Cardiac fibroblast (primary cell): Measurements from ENCODE around the gene PHACTR4.
"Not testable (repeated sequence)": the region's sequence is repeated elsewhere in the genome, so short reads cannot be mapped to it uniquely, and the experiment has no call there.

Source experiments
- DNase-seq, 2 donors: peaks; one replicate each; pipeline versions ENCODE4 v3.0.0 to v3.0.0-alpha.2; 2010; ENCODE audit warnings: low read depth in 2 of 2
- H3K4me3 ChIP-seq, 2 donors: replicated peaks in 1 of 2; 1 replicate in 1 of 2; 2 replicates in 1 of 2; pipeline ENCODE4 v1.5.1; 2011; ENCODE audit warnings: low read depth in 2 of 2, low read length in 2 of 2, mild to moderate bottlenecking in 2 of 2, moderate library complexity in 1 of 2
- CTCF ChIP-seq: IDR thresholded peaks from one replicate; pipeline ENCODE4 v1.5.1; 2011; ENCODE audit warnings: low read depth, mild to moderate bottlenecking, low read length, inconsistent platforms

Gene PHACTR4

GRCh38 chr1:28369371-28370238 is at the start of gene PHACTR4:
PHACTR4 (plus strand) TSS chr1:28369740; CDS start chr1:28407448, 37,708 bp downstream.
- H3K4me3 ChIP-seq = peak within 1 kb of the TSS; percentile 82 to 90
- no peak for TF ChIP-seq CTCF
- DNase-seq = peak; percentile 92 to 94

GRCh38 chr1:28322194-28322593 is 47.3 kb upstream of the PHACTR4 start:
- no peak for TF ChIP-seq CTCF
- H3K4me3 ChIP-seq = no peak overlapping the region
- no peak for DNase-seq

- no peak for TF ChIP-seq CTCF
- DNase-seq = no peak
- no peak overlapping the region for H3K4me3 ChIP-seq
Observed at GRCh38 chr1:28323720-28324119, 45.8 kb upstream of the PHACTR4 start.

- no peak overlapping the region for H3K4me3 ChIP-seq
- no peak for DNase-seq
- TF ChIP-seq CTCF = no peak
Observed at GRCh38 chr1:28326515-28326914, 43.0 kb upstream of the PHACTR4 start.

GRCh38 chr1:28326984-28327383 is 42.6 kb upstream of the PHACTR4 start:
- H3K4me3 ChIP-seq = no peak overlapping the region
- no peak for TF ChIP-seq CTCF
- no peak for DNase-seq

- not testable (repeated sequence) for H3K4me3 ChIP-seq, DNase-seq
Observed at GRCh38 chr1:28327431-28327830, 42.1 kb upstream of the PHACTR4 start.

- TF ChIP-seq CTCF = no peak
- peak overlapping the region; percentile 53 to 75 for H3K4me3 ChIP-seq
- DNase-seq = no peak
Observed at GRCh38 chr1:28328228-28328648, 41.3 kb upstream of the PHACTR4 start.
